Natural killer cell treated with Interleukin-12 subunit alpha and Interleukin-12 subunit beta and Interleukin-15 and Interleukin-18, amount 100 ng/mL, for 72 hours (primary cell): ENCODE data around the gene NEXN. TPM values are rescaled to one million over a fixed set of nuclear protein-coding genes. Genes with fewer than 3 reads are reported as not detected.

ENCODE experiments used
- ATAC-seq, 2 donors: fragments of 150-1000 bp; cut with Tn5 transposase in 1 of 2; sonication (Bioruptor Pico), chemical (Tn5 transposase) in 1 of 2; 2 replicates each; pipeline ENCODE4 v1.10.0; 2021
- DNase-seq: peaks from one replicate; pipeline ENCODE4 v3.0.0; 2022; ENCODE audit warnings: low spot score
- H3K27ac Mint-ChIP-seq, 2 donors: 1 replicate in 1 of 2; 2 replicates in 1 of 2; pipeline ENCODE4 v1.8.0; 2022; ENCODE audit warnings: mixed read lengths in 2 of 2, mild to moderate bottlenecking in 1 of 2, moderate library complexity in 1 of 2
- H3K27me3 Mint-ChIP-seq, 2 donors: 1 replicate in 1 of 2; 2 replicates in 1 of 2; pipeline ENCODE4 v1.8.0; 2022; ENCODE audit warnings: mixed read lengths in 2 of 2
- H3K36me3 Mint-ChIP-seq: one replicate; pipeline ENCODE4 v1.8.0; 2022; ENCODE audit warnings: mixed read lengths
- H3K4me1 Mint-ChIP-seq, 2 donors: 1 replicate in 1 of 2; 2 replicates in 1 of 2; pipeline ENCODE4 v1.8.0; 2022; ENCODE audit warnings: low read depth in 2 of 2, mixed read lengths in 2 of 2, mild to moderate bottlenecking in 1 of 2
- H3K4me3 Mint-ChIP-seq: one replicate; pipeline ENCODE4 v1.8.0; 2022; ENCODE audit warnings: mixed read lengths
- H3K9me3 Mint-ChIP-seq: 2 replicates; pipeline ENCODE4 v1.8.0; 2022; ENCODE audit warnings: mixed read lengths
- total RNA-seq, 2 donors: library from RNA; stranded (reverse); gene quantifications; one replicate each; pipeline ENCODE4 v1.2.3, GENCODE V29; 2022

Gene NEXN
- total RNA-seq, 2 donors from 2014 or later, result not detected

GRCh38 chr1:77926561-77927357, 38.3 kb downstream of the NEXN start:
- ATAC-seq, result no peak
- DNase-seq, result no peak

GRCh38 chr1:77927414-77927813, 39.0 kb downstream of the NEXN start:
- Mint-ChIP-seq H3K4me3 (no peak overlapping the region), H3K27me3 (peaks cover 2 to 6% of the 10 kb centered on the region in 2 donors), H3K27ac (no peak overlapping the region), H3K36me3 (no peaks in the 10 kb centered on the region), H3K4me1 (peaks cover 5% of the 10 kb centered on the region in 2 donors), H3K9me3 (no peaks in the 10 kb centered on the region)
- no peak for ATAC-seq
- no peak for DNase-seq

More at GRCh38 chr1:77926561-77927357, 38.3 kb downstream of the NEXN start:
- peaks cover 2 to 6% of the 10 kb centered on the region in 2 donors for H3K27me3 Mint-ChIP-seq
- H3K4me3 Mint-ChIP-seq, result peak overlapping the region; percentile 79
- H3K4me1 Mint-ChIP-seq, result peaks cover 5% of the 10 kb centered on the region in 2 donors
- H3K27ac Mint-ChIP-seq, result peak overlapping the region in 1 of 2 donors; percentile 1
- H3K36me3 Mint-ChIP-seq, result no peaks in the 10 kb centered on the region
- H3K9me3 Mint-ChIP-seq, result no peaks in the 10 kb centered on the region

GRCh38 chr1:77929806-77930205, 41.4 kb downstream of the NEXN start:
- Mint-ChIP-seq H3K9me3 (no peaks in the 10 kb centered on the region), H3K4me1 (peaks cover 5% of the 10 kb centered on the region in 2 donors), H3K27ac (no peak overlapping the region)

GRCh38 chr1:77938651-77939050, 50.2 kb downstream of the NEXN start:
- Mint-ChIP-seq H3K27me3 (no peaks in the 10 kb centered on the region), H3K4me1 (peaks cover 7 to 13% of the 10 kb centered on the region in 2 donors), H3K4me3 (no peak overlapping the region), H3K9me3 (no peaks in the 10 kb centered on the region), H3K27ac (no peak overlapping the region), H3K36me3 (peaks cover 18% of the 10 kb centered on the region)
- no peak for DNase-seq
- ATAC-seq, result no peak

More at GRCh38 chr1:77929806-77930205, 41.4 kb downstream of the NEXN start:
- no peak for DNase-seq
- peaks cover 2 to 6% of the 10 kb centered on the region in 2 donors for H3K27me3 Mint-ChIP-seq
- H3K4me3 Mint-ChIP-seq, result no peak overlapping the region
- ATAC-seq, result no peak
- H3K36me3 Mint-ChIP-seq, result no peaks in the 10 kb centered on the region

- no peak overlapping the region for H3K27ac Mint-ChIP-seq
- peaks cover 28% of the 10 kb centered on the region for H3K36me3 Mint-ChIP-seq
- no peaks in the 10 kb centered on the region for H3K27me3 Mint-ChIP-seq
- H3K4me3 Mint-ChIP-seq, result no peak overlapping the region
- no peak for DNase-seq
- ATAC-seq, result no peak
- H3K4me1 Mint-ChIP-seq, result peaks cover 7 to 13% of the 10 kb centered on the region in 2 donors
- no peaks in the 10 kb centered on the region for H3K9me3 Mint-ChIP-seq
Measured at GRCh38 chr1:77940921-77941570, 52.6 kb downstream of the NEXN start.

GRCh38 chr1:77942400-77943140, 54.1 kb downstream of the NEXN start:
- ATAC-seq (no peak), DNase-seq (no peak)
- peaks cover 9 to 17% of the 10 kb centered on the region in 2 donors for H3K4me1 Mint-ChIP-seq
- no peaks in the 10 kb centered on the region for H3K27me3 Mint-ChIP-seq
- H3K9me3 Mint-ChIP-seq, result no peaks in the 10 kb centered on the region
- peak overlapping the region; percentile 1 to 59 for H3K27ac Mint-ChIP-seq
- no peak overlapping the region for H3K4me3 Mint-ChIP-seq
- H3K36me3 Mint-ChIP-seq, result peaks cover 32% of the 10 kb centered on the region

- Mint-ChIP-seq H3K27ac (no peak overlapping the region), H3K9me3 (no peaks in the 10 kb centered on the region), H3K36me3 (peaks cover 39% of the 10 kb centered on the region), H3K4me1 (peaks cover 17 to 30% of the 10 kb centered on the region in 2 donors), H3K27me3 (no peaks in the 10 kb centered on the region), H3K4me3 (no peak overlapping the region)
- DNase-seq (no peak), ATAC-seq (no peak)
Measured at GRCh38 chr1:77945345-77945744, 56.9 kb downstream of the NEXN start.

GRCh38 chr1:77948841-77949424, 60.5 kb downstream of the NEXN start:
- Mint-ChIP-seq H3K9me3 (no peaks in the 10 kb centered on the region), H3K27me3 (no peaks in the 10 kb centered on the region), H3K36me3 (peaks cover 27% of the 10 kb centered on the region), H3K4me3 (no peak overlapping the region), H3K27ac (peak overlapping the region in 1 of 2 donors; percentile 24), H3K4me1 (peaks cover 14 to 24% of the 10 kb centered on the region in 2 donors)
- ATAC-seq, result no peak
- no peak for DNase-seq

- Mint-ChIP-seq H3K27ac (peak overlapping the region in 1 of 2 donors; percentile 0), H3K4me3 (no peak overlapping the region), H3K36me3 (peaks cover 17% of the 10 kb centered on the region), H3K4me1 (peaks cover 17 to 24% of the 10 kb centered on the region in 2 donors), H3K9me3 (no peaks in the 10 kb centered on the region), H3K27me3 (no peaks in the 10 kb centered on the region)
- ATAC-seq, result no peak
- no peak for DNase-seq
Measured at GRCh38 chr1:77950873-77951272, 62.4 kb downstream of the NEXN start.

- Mint-ChIP-seq H3K36me3 (peaks cover 17% of the 10 kb centered on the region), H3K4me1 (peaks cover 17 to 24% of the 10 kb centered on the region in 2 donors), H3K4me3 (no peak overlapping the region), H3K27ac (peak overlapping the region in 1 of 2 donors; percentile 0), H3K27me3 (no peaks in the 10 kb centered on the region), H3K9me3 (no peaks in the 10 kb centered on the region)
- DNase-seq (no peak), ATAC-seq (no peak)
Measured at GRCh38 chr1:77951328-77951727, 62.9 kb downstream of the NEXN start.

- Mint-ChIP-seq H3K4me1 (peaks cover 14% of the 10 kb centered on the region in 2 donors), H3K27ac (no peak overlapping the region), H3K9me3 (no peaks in the 10 kb centered on the region), H3K36me3 (peaks cover 16% of the 10 kb centered on the region), H3K27me3 (no peaks in the 10 kb centered on the region), H3K4me3 (no peak overlapping the region)
- ATAC-seq (no peak), DNase-seq (no peak)
Measured at GRCh38 chr1:77953907-77954306, 65.5 kb downstream of the NEXN start.

GRCh38 chr1:77954521-77954920, 66.1 kb downstream of the NEXN start:
- Mint-ChIP-seq H3K9me3 (no peaks in the 10 kb centered on the region), H3K4me1 (peaks cover 14 to 15% of the 10 kb centered on the region in 2 donors), H3K27ac (no peak overlapping the region), H3K27me3 (no peaks in the 10 kb centered on the region), H3K4me3 (no peak overlapping the region), H3K36me3 (peaks cover 18% of the 10 kb centered on the region)
- DNase-seq (no peak), ATAC-seq (no peak)

- Mint-ChIP-seq H3K4me1 (peaks cover 16% of the 10 kb centered on the region in 2 donors), H3K4me3 (no peak overlapping the region), H3K27me3 (no peaks in the 10 kb centered on the region), H3K9me3 (no peaks in the 10 kb centered on the region), H3K27ac (no peak overlapping the region), H3K36me3 (peaks cover 22% of the 10 kb centered on the region)
- no peak for DNase-seq
- ATAC-seq, result no peak
Measured at GRCh38 chr1:77955709-77956108, 67.3 kb downstream of the NEXN start.
